Tibial nerve (tissue), 4 donors: ENCODE measurements around the gene SOX14. TPM values are rescaled to one million over a fixed set of nuclear protein-coding genes. Genes with fewer than 3 reads are reported as not detected.

ENCODE experiments used
- DNase-seq, 2 donors: peaks; one replicate each; pipeline ENCODE4 v3.0.0-alpha.2; 2019; ENCODE audit warnings: low spot score in 2 of 2
- H3K27ac ChIP-seq, 4 donors: fragments of 200-600 bp; sonication (generic) in 3 of 4; one replicate each; pipeline ENCODE4 v1.5.1; 2017 to 2019; ENCODE audit warnings: mild to moderate bottlenecking in 1 of 4
- H3K27me3 ChIP-seq, 2 donors: fragments of 200-600 bp; sonication (generic) in 1 of 2; one replicate each; pipeline versions ENCODE4 v1.5.1 to v1.6.0; 2017 to 2019
- H3K36me3 ChIP-seq, 3 donors: fragments of 200-600 bp; sonication (generic); one replicate each; pipeline ENCODE4 v1.5.1; 2018 to 2019
- H3K4me1 ChIP-seq, 4 donors: fragments of 200-600 bp; sonication (generic) in 3 of 4; one replicate each; pipeline ENCODE4 v1.5.1; 2017 to 2019
- H3K4me3 ChIP-seq, 4 donors: fragments of 200-600 bp; sonication (generic) in 3 of 4; one replicate each; pipeline ENCODE4 v1.5.1; 2017 to 2019; ENCODE audit warnings: mild to moderate bottlenecking in 1 of 4, moderate library complexity in 1 of 4
- H3K9me3 ChIP-seq, 4 donors: fragments of 200-600 bp; sonication (generic) in 3 of 4; one replicate each; pipeline ENCODE4 v1.5.1; 2017 to 2019
- CTCF ChIP-seq, 5 experiments: fragments of 200-600 bp in 3 of 5; fragments of 450-650 bp in 2 of 5; sonication (generic) in 3 of 5; IDR thresholded peaks; one replicate each; pipeline ENCODE4 v1.5.1; 2016 to 2019; ENCODE audit warnings: antibody characterized with exemption in 5 of 5, mild to moderate bottlenecking in 3 of 5, moderate library complexity in 2 of 5
- EP300 ChIP-seq, 2 donors: sonication (generic); formaldehyde crosslinking; IDR thresholded peaks; one replicate each; pipeline ENCODE4 v1.6.1; 2017; ENCODE audit warnings: antibody characterized with exemption in 2 of 2, mild to moderate bottlenecking in 1 of 2
- POLR2A ChIP-seq, 2 donors: fragments of 450-650 bp; IDR thresholded peaks; one replicate each; pipeline ENCODE4 v1.6.1; 2017; ENCODE audit warnings: antibody characterized with exemption in 2 of 2, mild to moderate bottlenecking in 2 of 2, moderate library complexity in 2 of 2
- WGBS, 2 donors: methylation state at CpG; one replicate each; pipeline ENCODE4 v1.1.5; 2018; 5-methylcytosine and 5-hydroxymethylcytosine counted together
- total RNA-seq, 4 donors: library from RNA; depleted of rRNA; stranded (reverse); fragments of >200 nt; gene quantifications; one replicate each; pipeline ENCODE4 v1.1.0, GENCODE V29; 2016

Gene SOX14
- total RNA-seq, 4 donors from 2014 or later = not detected

DNA sequence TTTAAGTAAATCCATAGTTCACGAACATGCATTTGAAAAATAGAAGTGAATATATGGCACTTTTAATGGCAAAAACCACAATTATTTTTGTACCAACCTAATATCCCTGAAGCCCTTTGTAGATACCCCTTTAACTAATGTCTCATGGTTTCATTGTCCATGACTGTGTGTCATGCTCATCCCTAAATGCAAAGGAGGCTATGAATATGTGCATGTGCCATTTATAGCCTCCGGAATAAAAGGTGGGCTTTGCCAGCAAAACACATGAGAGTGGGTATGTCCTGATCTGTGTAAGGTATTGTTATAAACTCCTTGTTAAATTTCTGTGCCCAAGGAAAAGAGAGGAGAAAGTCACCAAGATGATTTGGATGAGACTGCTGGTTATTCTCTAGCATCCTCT lies 20.5 kb upstream of the SOX14 start:
- no peak for DNase-seq
- Histone ChIP-seq H3K4me1 (no peaks in the 10 kb centered on the region), H3K36me3 (no peaks in the 10 kb centered on the region), H3K27ac (no peak overlapping the region), H3K4me3 (no peak overlapping the region), H3K9me3 (no peaks in the 10 kb centered on the region), H3K27me3 (no peaks in the 10 kb centered on the region)
- WGBS, 2 donors = 82 to 88% methylated on average over 2 of the region's 2 CpGs
- TF ChIP-seq POLR2A (IDR thresholded peaks at IDR 0.05) (no peak), CTCF (IDR thresholded peaks at IDR 0.05) (no peak), EP300 (IDR thresholded peaks at IDR 0.05) (no peak)

GRCh38 chr3:137746808-137747207 lies 17.3 kb upstream of the SOX14 start:
- WGBS, 2 donors = 41 to 49% methylated on average over 3 of the region's 3 CpGs
- Histone ChIP-seq H3K9me3 (no peaks in the 10 kb centered on the region), H3K36me3 (no peaks in the 10 kb centered on the region), H3K27ac (no peak overlapping the region), H3K27me3 (no peaks in the 10 kb centered on the region), H3K4me3 (no peak overlapping the region), H3K4me1 (no peaks in the 10 kb centered on the region)
- TF ChIP-seq EP300 (IDR thresholded peaks at IDR 0.05) (no peak), CTCF (IDR thresholded peaks at IDR 0.05) (no peak), POLR2A (IDR thresholded peaks at IDR 0.05) (no peak)
- DNase-seq = no peak

DNA sequence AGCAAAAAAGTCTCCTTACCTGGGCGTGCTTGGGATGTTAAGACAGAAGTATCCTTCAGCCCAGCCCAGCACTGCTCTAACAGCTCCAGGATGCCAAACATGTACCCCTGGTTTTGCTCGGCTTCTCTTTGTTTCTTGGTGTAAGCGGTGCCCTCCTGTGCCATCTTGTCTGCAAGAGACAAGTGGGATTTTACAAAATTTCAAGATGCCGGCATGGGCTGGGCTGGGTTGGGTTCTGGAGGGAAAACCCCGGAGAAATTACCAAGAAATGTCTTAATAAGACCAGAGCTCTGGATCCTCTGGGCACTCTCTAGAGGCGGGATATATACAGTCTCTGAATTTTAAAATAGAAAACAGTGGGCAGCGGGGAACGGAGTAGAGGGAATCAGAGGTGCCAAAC lies 4.6 kb upstream of the SOX14 start:
- no peak for DNase-seq
- H3K27me3 ChIP-seq = peaks cover 0 to 49% of the 10 kb centered on the region in 2 donors
- H3K4me3 ChIP-seq = no peak overlapping the region
- no peak for TF ChIP-seq EP300 (IDR thresholded peaks at IDR 0.05)
- TF ChIP-seq CTCF (IDR thresholded peaks at IDR 0.05) = no peak
- no peak for TF ChIP-seq POLR2A (IDR thresholded peaks at IDR 0.05)
- H3K27ac ChIP-seq = no peak overlapping the region
- H3K9me3 ChIP-seq = peaks cover 0 to 20% (median 0%) of the 10 kb centered on the region in 4 donors
- peaks cover 0 to 31% (median 0%) of the 10 kb centered on the region in 4 donors for H3K4me1 ChIP-seq
- 32 to 34% methylated on average over 8 of the region's 8 CpGs for WGBS, 2 donors
- no peaks in the 10 kb centered on the region for H3K36me3 ChIP-seq

GRCh38 chr3:137760341-137761098 lies 3.6 kb upstream of the SOX14 start:
- H3K27me3 ChIP-seq = peaks cover 0 to 59% of the 10 kb centered on the region in 2 donors
- H3K9me3 ChIP-seq = peaks cover 0 to 10% (median 0%) of the 10 kb centered on the region in 4 donors
- TF ChIP-seq CTCF (IDR thresholded peaks at IDR 0.05) (no peak), POLR2A (IDR thresholded peaks at IDR 0.05) (no peak), EP300 (IDR thresholded peaks at IDR 0.05) (no peak)
- H3K27ac ChIP-seq = no peak overlapping the region
- WGBS, 2 donors = 3% methylated on average over 28 of the region's 28 CpGs
- H3K4me3 ChIP-seq = no peak overlapping the region
- DNase-seq = no peak
- H3K36me3 ChIP-seq = no peaks in the 10 kb centered on the region
- peaks cover 0 to 41% (median 0%) of the 10 kb centered on the region in 4 donors for H3K4me1 ChIP-seq

DNA sequence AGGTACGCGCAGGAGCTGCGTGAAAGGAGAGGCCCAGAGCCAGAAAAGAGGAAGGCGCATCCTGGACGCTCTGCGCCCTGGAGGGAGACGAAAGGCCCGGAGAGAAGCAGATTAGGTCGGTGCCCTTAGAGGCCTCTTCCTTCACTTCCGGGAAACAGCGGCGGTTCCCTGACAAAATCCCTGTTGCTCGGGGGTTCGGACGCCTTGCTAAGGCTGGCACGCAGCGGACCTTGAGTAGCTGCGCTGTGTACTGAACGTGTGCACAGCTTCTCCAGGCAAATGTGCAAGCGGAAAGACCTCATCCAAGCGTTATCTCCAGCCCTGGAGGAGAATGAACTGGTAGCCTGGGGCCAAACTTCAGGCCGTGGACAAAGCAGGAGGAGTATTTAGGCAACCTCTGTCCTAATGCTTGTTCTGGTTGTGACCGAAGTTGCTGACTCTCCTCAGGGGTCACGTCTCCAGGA lies 3.0 kb upstream of the SOX14 start:
- 1% methylated on average over 23 of the region's 24 CpGs for WGBS, 2 donors
- Histone ChIP-seq H3K4me3 (no peak overlapping the region), H3K27me3 (peaks cover 0 to 65% of the 10 kb centered on the region in 2 donors), H3K9me3 (peaks cover 0 to 7% (median 0%) of the 10 kb centered on the region in 4 donors), H3K4me1 (peaks cover 0 to 43% (median 0%) of the 10 kb centered on the region in 4 donors), H3K27ac (no peak overlapping the region), H3K36me3 (no peaks in the 10 kb centered on the region)
- TF ChIP-seq EP300 (IDR thresholded peaks at IDR 0.05) = no peak
- DNase-seq = no peak
